ENCODE measurements around the gene RASL10B.

RASL10B gene

DNA sequence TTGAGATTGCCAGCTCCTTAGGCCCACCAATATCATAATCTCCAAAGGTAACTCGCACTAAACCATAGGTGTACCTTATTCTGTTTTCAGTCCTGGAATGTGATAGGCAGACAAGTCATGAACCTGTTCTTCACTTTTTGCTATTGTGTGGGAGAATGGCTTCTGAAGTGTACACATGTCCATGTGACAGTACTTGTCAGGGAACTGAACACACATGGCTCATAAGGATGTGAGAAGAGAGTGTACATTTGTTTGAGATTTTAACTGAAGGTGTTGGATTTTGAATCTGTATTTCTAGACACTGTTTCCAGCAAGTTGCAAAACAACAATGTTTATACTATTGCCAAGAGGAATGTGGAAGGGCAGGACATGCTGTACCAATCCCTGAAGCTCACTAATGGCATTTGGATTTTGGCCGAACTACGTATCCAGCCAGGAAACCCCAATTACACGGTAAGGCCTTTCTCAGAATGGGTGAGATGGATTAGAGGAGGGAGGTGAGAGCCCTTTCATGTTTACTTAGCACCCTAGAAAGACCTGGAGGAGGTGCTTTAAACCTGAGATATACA is 14.5 kb upstream of the RASL10B start:
- no peak for DNase-seq (ENCODE audit: extremely low read depth in 1 of 2, low read depth in 1 of 2)

DNA sequence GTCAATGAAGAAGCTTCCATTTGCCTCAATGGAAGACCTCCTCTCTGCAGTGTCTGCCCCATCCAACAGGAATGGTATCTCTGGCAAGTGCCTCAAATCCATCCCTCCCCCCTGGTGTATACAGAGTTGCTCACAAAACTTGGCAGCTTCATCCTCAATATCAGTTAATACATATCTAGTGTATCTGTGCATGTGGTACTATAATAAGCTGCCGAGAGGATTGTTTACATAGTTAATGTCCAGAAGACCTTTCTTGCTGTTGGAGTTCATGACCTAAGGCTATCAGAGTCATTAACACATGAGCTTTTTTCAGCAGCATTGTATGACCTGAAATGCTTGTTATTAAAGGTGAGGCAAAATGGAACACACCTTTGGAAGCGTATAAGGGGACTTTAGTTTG is 14.0 kb upstream of the RASL10B start:
- DNase-seq (ENCODE audit: extremely low read depth in 1 of 2, low read depth in 1 of 2) = no peak

DNA sequence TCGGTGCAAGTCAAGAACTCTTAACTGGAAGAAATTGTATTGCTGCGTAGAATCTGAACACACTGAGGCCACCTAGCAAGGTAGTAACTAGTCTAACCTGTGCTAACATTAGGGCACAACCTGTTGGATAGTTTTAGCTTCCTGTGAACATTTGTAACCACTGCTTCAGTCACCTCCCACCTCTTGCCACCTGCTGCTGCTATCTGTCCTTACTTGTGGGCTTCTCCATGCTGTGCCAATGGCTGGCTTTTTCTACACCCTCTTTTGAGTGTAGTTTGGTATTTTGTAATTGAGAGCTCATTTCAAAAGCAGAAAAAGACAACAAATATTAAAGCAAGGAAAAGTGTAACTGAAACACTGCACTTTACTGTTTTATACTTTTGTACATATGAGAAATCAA is 7.7 kb upstream of the RASL10B start:
- no peak for DNase-seq (ENCODE audit: extremely low read depth in 1 of 2, low read depth in 1 of 2)

DNA sequence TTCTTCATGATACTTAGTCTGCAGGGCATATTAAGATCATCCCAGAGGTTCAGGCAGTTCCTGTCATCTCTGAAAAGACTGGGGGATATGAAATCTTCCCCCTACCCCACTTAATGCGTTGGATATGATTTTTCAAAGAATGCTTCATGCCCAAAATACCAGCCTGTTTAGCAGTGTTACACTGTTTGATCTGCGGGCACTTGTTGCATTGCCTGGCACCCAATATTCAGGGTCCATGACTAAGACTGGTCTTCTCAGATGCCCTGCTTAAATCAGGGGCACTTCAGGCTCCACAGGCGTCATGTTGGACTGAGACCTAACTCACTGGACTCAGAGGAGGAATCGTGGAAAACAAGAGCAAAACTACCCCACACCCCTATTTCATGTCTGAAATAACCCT is 6.4 kb upstream of the RASL10B start:
- no peak for DNase-seq (ENCODE audit: extremely low read depth in 1 of 2, low read depth in 1 of 2)

DNA sequence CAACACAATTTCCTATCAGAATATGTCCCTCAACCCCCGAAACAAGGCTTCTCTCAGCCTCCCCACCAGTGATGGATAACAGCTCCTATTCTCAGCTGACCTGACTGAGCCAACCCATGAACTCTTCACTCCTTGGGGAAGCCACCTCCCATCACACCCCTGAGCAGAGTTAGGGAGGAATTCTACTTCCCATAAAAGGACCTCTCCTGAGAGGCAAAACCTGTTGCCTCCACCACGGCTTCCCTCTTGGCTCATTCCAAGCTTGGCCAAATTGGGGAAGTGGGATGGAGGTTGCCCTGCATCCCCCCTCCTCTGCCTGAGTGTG is 5.7 kb upstream of the RASL10B start:
- DNase-seq (ENCODE audit: extremely low read depth in 1 of 2, low read depth in 1 of 2) = no peak

DNA sequence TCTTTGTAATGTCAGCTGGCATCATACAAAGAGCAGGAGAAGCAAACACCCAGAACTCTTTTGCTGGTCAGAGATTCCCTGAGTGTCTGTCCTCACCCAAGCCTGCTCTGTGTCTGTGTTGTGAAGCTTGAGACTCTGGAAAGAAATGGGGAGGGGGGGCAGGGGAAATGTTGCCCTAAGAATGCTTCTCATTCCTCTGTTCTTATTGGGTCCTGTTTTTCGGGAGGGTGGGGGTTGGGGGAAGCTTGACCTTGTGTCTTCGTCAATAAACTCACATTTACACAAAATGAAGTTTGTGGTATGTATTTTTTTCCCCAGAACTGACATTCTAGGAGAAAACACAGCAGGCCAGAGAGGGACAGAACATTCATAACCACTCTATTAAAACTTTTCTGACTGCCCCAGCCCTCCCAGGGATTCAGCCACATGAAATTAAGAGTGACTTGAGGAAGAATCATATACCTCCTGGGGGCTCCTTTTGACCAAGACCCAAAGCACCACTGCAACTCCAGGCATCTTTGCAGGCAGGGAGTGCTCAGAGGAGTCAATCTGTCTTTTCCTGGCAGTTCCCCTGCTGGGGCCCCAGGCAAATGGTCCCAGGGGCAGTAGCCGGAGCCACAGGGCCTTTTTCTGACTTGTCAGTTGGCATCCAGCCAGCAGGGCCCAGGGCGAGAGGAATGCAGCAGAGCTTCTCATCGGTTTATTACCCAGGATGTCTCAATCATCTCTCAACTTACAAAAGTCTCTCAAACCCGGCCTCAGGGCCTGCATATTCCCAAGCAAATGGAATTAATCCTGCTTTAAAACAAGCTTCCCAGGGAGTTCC is 5.1 kb upstream of the RASL10B start:
- no peak for DNase-seq (ENCODE audit: extremely low read depth in 1 of 2, low read depth in 1 of 2)

DNA sequence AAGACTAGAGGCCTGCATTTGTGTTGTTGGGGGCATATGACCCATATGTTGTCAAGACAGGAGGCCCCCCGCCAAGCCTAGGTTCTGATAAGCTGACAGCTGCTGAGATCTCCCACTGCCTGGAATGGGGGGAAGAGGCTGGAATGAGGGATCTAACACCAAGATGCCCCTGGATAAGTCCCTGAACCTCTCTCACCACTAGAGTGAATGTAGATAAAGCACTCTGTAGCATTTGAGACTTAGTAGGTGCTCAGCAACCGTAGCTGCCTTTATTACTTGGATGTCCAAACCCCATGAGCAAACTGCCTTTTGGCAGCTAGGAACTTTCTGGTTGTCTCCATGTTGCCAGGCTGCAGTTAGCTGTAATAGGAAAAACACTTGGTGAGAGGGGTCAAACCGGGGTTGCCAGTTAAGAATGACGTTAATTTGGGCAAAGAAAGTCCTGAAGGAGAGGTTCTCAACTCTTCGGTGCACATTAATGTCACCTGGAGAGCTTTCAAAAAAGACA is 4.4 kb upstream of the RASL10B start:
- no peak for DNase-seq (ENCODE audit: extremely low read depth in 1 of 2, low read depth in 1 of 2)

DNA sequence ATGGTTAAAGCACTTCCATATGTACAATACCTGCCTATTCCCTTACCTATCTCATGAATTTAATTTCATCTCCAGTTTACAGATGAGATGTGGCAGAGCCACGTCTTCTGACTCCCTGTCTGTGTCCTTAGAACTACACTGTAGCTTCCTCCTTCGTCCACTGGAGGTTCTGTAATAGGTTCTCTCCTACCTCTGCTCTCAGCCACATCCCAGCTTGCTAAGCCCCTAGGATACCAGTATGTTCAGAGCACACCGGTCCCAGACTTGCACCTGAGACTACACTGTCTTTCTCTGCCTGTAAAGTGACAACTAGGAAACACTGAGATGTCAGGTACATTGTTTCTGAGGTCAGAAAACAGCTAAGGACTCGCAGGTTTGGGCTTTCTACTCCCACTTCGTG is 3.8 kb upstream of the RASL10B start:
- no peak for DNase-seq (ENCODE audit: extremely low read depth in 1 of 2, low read depth in 1 of 2)

DNA sequence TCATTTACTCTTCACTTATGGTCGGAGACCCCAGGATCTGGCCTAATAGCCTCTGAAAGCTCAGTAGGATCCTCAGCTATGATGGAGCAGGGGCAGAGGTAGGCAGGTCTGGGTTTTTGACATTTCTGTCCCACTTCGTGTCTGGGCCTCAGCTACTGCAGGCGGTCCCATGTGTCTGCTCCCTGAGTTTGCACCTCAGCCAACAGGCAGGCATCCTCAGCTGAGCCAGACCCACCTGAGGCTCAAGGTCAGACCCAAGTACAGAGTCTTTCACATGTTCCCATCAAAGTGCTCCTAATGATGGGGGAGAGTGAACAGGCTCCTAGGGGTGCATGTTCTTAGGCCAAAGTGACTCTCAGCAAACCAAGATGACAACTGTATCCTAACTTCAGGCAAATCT is 2.9 kb upstream of the RASL10B start:
- DNase-seq (ENCODE audit: extremely low read depth in 1 of 2, low read depth in 1 of 2) = no peak

DNA sequence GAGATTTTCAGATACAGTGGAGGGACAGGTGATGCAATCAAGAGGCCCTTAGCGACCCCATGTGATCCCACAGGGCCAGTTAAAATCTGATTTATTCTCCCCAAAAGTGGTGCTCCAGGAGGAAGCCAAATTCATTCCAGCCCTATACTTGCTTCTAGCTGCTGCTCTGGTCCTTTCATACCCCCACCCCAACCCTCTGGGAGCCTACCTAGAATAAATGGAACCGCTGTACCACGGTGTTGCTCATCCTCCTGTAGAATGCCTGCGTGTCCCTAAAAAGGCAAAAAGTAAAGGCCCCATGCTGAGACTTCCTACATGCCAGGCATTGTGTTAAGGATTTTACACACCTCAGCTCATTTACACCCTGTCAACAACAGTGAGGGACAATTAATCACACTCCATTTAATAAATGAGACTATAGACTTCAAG is 2.0 kb upstream of the RASL10B start:
- DNase-seq (ENCODE audit: extremely low read depth in 1 of 2, low read depth in 1 of 2) = no peak

DNA sequence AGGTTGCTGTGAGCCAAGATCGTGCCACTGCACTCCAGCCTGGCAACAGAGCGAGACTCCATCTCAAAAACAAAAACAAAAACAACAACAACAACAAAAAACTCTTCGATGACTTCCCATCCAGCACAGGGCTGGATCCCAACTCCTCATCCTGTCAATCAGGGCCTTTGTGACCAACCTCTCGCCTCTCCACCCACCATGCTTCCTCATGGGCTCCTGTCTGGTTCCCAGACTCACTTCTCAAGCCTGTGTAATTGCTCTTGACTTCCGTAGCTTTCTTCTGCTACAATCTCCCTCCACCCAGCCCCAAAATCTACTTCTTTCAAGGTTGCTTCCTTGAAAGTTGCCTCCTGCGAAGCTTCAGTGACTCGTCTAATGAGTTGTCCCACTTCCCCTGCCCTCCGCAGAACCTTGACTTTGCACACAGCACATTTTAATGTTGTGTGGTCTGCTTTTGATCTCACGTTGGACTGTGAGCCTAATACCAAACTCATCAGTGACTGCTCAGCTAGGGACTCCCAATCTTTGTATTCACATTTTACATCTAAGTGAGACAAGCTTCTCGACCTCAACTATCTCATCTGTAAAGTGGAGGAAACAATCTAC is 936 bp upstream of the RASL10B start:
- DNase-seq (ENCODE audit: extremely low read depth in 1 of 2, low read depth in 1 of 2) = no peak

DNA sequence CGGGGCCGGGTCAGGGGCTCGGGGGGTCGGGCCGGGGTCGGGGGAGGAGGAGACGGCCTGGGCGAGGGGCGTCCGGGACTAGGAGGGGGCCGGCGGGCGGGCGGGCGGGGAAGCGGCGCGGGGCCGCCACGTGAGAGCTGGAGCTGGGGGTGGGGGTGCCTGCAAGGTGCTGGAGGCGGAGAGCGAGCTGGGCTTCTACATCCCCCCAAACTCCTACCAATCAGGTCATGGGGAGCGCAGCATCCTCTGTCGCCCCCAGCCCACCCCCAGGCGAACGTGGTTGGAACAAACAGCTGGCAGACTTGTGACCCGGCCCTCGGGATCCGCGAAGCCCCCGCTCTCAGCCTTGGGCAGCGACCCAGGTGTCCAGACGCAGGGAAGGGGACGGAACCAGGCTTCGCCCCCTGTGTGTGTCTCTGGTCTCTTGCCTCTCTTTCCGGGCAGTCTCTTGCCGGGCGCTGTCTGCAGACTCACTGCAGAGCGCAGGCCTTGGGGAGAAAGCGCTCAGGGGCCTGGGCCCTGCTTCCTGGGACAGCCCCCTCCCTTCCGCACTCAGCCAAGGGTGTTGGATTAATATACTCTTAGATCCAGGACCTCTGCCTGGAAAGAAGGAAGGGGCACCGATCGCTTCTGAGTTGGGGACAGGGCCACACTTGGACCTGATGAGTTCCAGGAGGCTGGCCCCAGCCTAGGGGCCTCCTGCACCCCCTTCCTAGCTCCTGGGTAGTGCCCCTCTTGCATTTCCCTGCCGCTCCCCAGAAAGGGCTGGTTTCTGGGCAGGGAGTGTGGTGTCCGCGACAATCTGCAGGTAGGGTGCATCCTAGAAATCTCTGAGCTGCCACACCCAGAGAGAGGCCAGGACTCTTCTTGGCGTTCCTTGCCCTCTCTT is 722 bp downstream of the RASL10B start:
- DNase-seq (ENCODE audit: extremely low read depth in 1 of 2, low read depth in 1 of 2) = no peak

DNA sequence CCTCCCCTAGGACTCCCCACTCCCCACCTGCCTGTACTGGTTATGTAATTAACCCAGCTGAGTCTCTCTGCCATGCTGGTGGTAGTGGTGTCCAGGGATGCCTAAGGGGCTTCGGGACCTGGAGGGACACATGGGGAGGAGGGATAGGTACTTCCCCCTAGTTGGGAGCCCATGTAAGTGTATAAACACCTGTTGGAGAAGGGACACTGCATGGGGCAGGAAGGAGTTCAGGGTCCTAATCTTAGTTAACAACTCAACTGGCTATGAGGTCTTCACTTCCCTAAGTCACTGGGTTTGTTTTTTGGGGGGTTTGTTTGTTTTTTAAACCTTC is 1.3 kb downstream of the RASL10B start:
- no peak for DNase-seq (ENCODE audit: extremely low read depth in 1 of 2, low read depth in 1 of 2)

DNA sequence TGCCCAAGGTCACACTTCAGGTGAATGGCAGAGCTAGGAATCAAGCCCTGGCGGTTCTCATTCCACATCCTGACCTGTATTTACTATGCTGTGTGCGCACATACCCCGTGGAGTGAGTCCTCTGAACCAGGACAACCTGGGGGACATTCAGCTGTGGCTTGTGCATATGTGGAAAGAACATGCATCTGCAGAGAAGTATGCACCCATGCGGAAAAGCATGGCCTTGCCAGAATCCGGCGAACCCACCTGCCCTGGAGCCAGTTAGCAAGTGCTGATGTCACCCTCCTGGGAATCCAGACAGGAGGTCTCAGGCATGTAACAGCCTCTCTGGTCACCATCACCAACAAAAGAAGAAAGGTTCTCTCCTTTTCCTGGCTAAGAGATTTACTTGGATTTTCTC is 1.9 kb downstream of the RASL10B start:
- DNase-seq (ENCODE audit: extremely low read depth in 1 of 2, low read depth in 1 of 2) = no peak

DNA sequence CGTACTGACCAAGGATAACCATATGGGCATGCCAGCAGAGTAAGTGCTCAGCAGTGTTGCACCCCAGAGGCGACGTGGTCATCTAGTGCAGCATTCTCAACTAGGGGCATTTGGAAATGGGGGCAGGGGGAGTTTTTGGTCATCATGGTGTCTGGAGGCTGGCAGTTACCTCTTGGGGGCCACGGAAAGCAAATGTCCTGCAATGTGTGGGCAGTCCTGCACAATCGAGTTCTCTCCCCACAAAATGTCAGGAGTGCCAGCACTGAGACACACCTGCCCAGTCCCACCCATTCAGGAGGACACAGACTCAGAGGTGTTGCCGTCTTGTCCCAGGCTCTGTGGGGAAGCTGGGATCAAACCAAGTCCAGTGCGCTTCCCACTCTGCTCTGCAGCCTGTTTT is 3.0 kb downstream of the RASL10B start:
- DNase-seq (ENCODE audit: extremely low read depth in 1 of 2, low read depth in 1 of 2) = no peak

DNA sequence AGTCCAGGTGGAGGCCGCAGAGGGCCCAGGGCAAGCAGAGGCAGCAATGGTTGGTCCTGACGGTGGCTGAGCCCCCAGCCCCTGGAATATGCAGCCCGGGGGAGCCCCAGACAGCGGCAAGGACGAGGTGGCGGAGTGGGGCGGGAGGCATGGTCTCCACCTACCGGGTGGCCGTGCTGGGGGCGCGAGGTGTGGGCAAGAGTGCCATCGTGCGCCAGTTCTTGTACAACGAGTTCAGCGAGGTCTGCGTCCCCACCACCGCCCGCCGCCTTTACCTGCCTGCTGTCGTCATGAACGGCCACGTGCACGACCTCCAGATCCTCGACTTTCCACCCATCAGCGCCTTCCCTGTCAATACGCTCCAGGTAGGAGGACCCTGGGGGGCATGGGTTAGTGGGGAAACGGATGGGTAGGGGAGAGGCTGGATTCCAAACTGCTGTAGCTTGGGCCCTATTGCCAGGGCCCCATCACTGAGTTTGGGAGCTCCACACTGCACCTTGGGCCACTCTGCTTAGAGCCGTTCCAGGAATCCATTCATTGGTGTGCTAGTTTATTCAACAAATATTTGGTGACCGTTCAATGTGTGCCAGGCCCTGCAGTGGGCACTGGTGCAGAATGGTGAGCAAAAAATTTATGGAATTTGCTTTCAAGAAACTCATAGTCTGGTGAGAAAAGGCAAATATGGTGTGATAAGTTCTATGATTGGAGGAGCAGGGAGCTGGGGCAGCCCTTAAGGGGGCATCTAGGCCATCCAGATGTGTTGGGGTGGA is 3.8 kb downstream of the RASL10B start:
- DNase-seq (ENCODE audit: extremely low read depth in 1 of 2, low read depth in 1 of 2) = no peak

DNA sequence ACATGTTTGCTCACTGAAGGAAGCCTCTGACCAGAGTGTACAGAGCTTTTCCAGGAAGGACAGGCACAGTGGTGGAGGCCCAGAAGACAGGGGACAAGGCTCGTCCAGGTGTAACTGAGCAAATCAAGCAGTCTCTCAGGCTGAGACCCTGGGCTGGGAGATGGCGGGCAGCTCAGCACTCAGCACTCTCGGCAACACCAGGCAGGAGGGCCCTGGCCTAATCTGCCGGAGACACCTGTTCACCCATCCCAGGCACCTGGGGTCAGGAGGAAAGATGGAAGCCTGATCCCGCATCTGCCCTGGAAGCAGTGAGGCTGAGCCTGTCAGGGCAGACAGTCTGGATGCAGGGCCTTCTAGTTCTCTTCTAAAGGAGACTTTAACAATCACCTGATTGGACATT is 4.8 kb downstream of the RASL10B start:
- DNase-seq (ENCODE audit: extremely low read depth in 1 of 2, low read depth in 1 of 2) = no peak

DNA sequence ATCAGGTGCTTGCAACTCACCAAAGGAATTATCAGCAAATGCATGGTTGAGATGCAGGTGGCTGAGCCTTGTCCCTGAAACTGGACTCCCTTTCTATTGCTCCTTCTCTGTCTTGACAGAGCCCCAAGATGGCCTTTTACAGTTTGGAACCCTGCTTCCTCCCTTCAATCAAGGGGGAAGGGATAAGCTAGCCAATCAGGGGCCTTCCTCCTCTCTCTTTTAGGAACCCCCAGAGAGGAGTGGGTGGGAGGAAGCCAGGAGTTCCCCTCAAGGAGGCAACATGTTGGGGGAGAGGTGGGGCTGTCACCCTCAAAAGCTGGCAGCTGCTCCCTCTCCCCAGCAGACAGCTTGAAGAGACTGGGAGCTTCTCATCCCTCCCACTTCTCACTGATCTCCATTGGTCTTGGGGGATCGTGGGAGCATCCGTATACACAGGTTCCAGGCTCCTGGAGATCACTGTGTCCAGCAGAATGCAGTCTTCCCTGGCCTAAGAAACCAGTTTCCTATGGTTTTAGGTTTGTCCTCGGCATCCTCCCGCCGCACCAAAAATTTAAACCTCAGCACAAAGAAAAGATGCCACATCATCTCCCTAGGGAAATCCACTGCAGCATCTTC is 7.2 kb downstream of the RASL10B start:
- no peak for DNase-seq (ENCODE audit: extremely low read depth in 1 of 2, low read depth in 1 of 2)

DNA sequence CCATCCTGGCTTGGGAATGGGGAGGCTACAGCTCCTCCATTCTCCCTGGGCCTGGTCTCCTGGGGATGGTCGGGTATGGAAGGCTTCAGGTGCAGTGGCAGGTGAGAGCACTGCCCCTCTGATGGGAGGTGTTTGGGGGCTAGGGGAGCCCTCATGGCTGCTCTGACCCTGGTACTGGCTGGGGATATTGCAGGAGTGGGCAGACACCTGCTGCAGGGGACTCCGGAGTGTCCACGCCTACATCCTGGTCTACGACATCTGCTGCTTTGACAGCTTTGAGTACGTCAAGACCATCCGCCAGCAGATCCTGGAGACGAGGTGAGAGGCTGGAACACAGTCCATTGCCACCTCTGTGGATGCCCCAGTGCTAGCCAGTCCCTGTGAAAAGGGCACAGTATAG is 8.8 kb downstream of the RASL10B start:
- no peak for DNase-seq (ENCODE audit: extremely low read depth in 1 of 2, low read depth in 1 of 2)
